GM12878 (cell line): ENCODE measurements around the gene ZNF280C. TPM values are rescaled to one million over a fixed set of nuclear protein-coding genes. Genes with fewer than 3 reads are reported as not detected.
A peak's percentile ranks its signal among the peaks of the same experiment; 100 is the strongest.

Experiments
- ATAC-seq: fragments of 200-7000 bp; cut with Tn5 transposase; 3 replicates; pipeline ENCODE4 v1.9.1; 2020; ENCODE audit warnings: mild to moderate bottlenecking, moderate library complexity
- BruUV-seq: library from RNA; stranded (reverse); fragments of 400-500 nt; replicated peaks from 2 replicates; lab custom pipeline; 2021; lab: Mats Ljungman, UMichigan
- CTCF ChIA-PET: fragments of 300-600 bp; sonication (Branson Sonifier 250); formaldehyde crosslinking; extraction: SDS; loops from one replicate; lab custom pipeline; 2021; ENCODE audit warnings: inconsistent platforms; lab: Yijun Ruan, JAX
- POLR2A ChIA-PET: fragments of 350-600 bp; formaldehyde crosslinking; extraction: SDS; loops from one replicate; lab custom pipeline; 2021; ENCODE audit warnings: inconsistent platforms; lab: Charles Lee
- RAD21 ChIA-PET: fragments of 300-600 bp; sonication (Branson Sonifier 250); formaldehyde crosslinking; loops from one replicate; lab custom pipeline; 2023; ENCODE audit warnings: antibody characterized with exemption; ENCODE audit not compliant: unreplicated experiment; lab: Charles Lee
- SMC1A ChIA-PET: fragments of 300-600 bp; sonication (Branson Sonifier 250); formaldehyde crosslinking; loops from one replicate; lab custom pipeline; 2023; ENCODE audit not compliant: unreplicated experiment, uncharacterized antibody; lab: Charles Lee
- DNase-seq: peaks from one replicate; pipeline ENCODE4 v3.0.0-alpha.2; 2011; ENCODE audit warnings: low read depth, low spot score
- FAIRE-seq: peaks from 3 replicates; lab custom pipeline; 2011; peaks lifted over from hg19 to GRCh38; lab: Jason Lieb, UNC
- H2AFZ ChIP-seq: 2 replicates; pipeline ENCODE4 v1.6.0; 2011; ENCODE audit warnings: low read depth, low read length, control low read depth; ENCODE audit not compliant: control insufficient read depth
- H3K27ac ChIP-seq: 2 replicates; pipeline ENCODE4 v1.5.1; 2011; ENCODE audit warnings: control low read depth; ENCODE audit not compliant: control insufficient read depth, insufficient read depth
- H3K27me3 ChIP-seq, 2 experiments: replicated peaks in 1 of 2; 2 replicates each; pipeline versions ENCODE4 v1.6.0 to v1.6.1; 2011; ENCODE audit warnings: low read length in 1 of 2; ENCODE audit not compliant: control insufficient read depth in 2 of 2, insufficient read depth in 2 of 2
- H3K36me3 ChIP-seq, 2 experiments: 2 replicates each; pipeline ENCODE4 v1.5.1; 2011; ENCODE audit warnings: low read length in 1 of 2; ENCODE audit not compliant: control insufficient read depth in 2 of 2, insufficient read depth in 2 of 2
- H3K4me1 ChIP-seq: 2 replicates; pipeline ENCODE4 v1.6.1; 2011; ENCODE audit warnings: mild to moderate bottlenecking, low read length, moderate library complexity, mixed read lengths; ENCODE audit not compliant: control insufficient read depth, insufficient read depth
- H3K4me2 ChIP-seq: 2 replicates; pipeline ENCODE4 v1.6.0; 2011; ENCODE audit warnings: control low read depth; ENCODE audit not compliant: control insufficient read depth, insufficient read depth
- H3K4me3 ChIP-seq: fragments of 200-600 bp; sonication (generic); 2 replicates; pipeline ENCODE4 v1.5.1; 2016
- H3K79me2 ChIP-seq: 2 replicates; pipeline ENCODE4 v1.6.0; 2011; ENCODE audit warnings: low read length; ENCODE audit not compliant: control insufficient read depth, insufficient read depth
- H3K9ac ChIP-seq: 2 replicates; pipeline ENCODE4 v1.8.0; 2011; ENCODE audit warnings: low read length, control low read depth, mixed read lengths; ENCODE audit not compliant: control insufficient read depth, insufficient read depth
- H3K9me3 ChIP-seq: replicated peaks from 3 replicates; pipeline ENCODE4 v1.5.1; 2011; ENCODE audit warnings: mild to moderate bottlenecking, low read length; ENCODE audit not compliant: control insufficient read depth, insufficient read depth
- H4K20me1 ChIP-seq: 2 replicates; pipeline ENCODE4 v1.6.0; 2011; ENCODE audit not compliant: control insufficient read depth, insufficient read depth
- GATAD2B ChIP-seq: fragments of 450-650 bp; conservative IDR thresholded peaks from 2 replicates; pipeline ENCODE4 v1.6.1; 2017; ENCODE audit warnings: low read depth, mild to moderate bottlenecking, moderate library complexity
- IKZF2 ChIP-seq, 2 experiments: fragments of 450-650 bp; IDR thresholded peaks; 2 replicates each; pipeline ENCODE4 v1.6.1; 2017; ENCODE audit warnings: mild to moderate bottlenecking in 2 of 2, moderate library complexity in 2 of 2
- JUND ChIP-seq: IDR thresholded peaks from 2 replicates; pipeline ENCODE4 v1.6.1; 2012; ENCODE audit warnings: low read depth, mild to moderate bottlenecking, low read length, improper control_type of control experiment, moderate library complexity
- NFYA ChIP-seq: IDR thresholded peaks from 2 replicates; pipeline ENCODE4 v1.6.1; 2011; ENCODE audit warnings: low read depth, mild to moderate bottlenecking, low read length, improper control_type of control experiment, borderline replicate concordance
- NR2C2 ChIP-seq: IDR thresholded peaks from 2 replicates; pipeline ENCODE4 v1.6.1; 2011; ENCODE audit warnings: borderline replicate concordance, low read depth; ENCODE audit not compliant: control insufficient read depth, insufficient read length
- POLR2AphosphoS2 ChIP-seq: IDR thresholded peaks from 2 replicates; pipeline ENCODE4 v1.6.1; 2011; ENCODE audit warnings: low read depth, mild to moderate bottlenecking, low read length, improper control_type of control experiment, moderate library complexity
- POLR2AphosphoS5 ChIP-seq: IDR thresholded peaks from 2 replicates; pipeline ENCODE4 v1.6.1; 2011; ENCODE audit warnings: mild to moderate bottlenecking, low read length, inconsistent platforms
- RUNX3 ChIP-seq: IDR thresholded peaks from 2 replicates; pipeline ENCODE4 v1.6.1; 2012; ENCODE audit warnings: low read length, inconsistent platforms
- SIX5 ChIP-seq: IDR thresholded peaks from 2 replicates; pipeline ENCODE4 v1.6.1; 2011; ENCODE audit warnings: mild to moderate bottlenecking, low read depth, low read length, moderate library complexity; ENCODE audit not compliant: severe bottlenecking
- SREBF2 ChIP-seq: IDR thresholded peaks from 2 replicates; pipeline ENCODE4 v1.6.1; 2012; ENCODE audit warnings: mild to moderate bottlenecking, low read length
- TCF7 ChIP-seq: IDR thresholded peaks from 2 replicates; pipeline ENCODE4 v1.6.1; 2014; ENCODE audit warnings: antibody characterized with exemption, borderline replicate concordance
- WRNIP1 ChIP-seq: IDR thresholded peaks from 2 replicates; pipeline ENCODE4 v1.6.1; 2011; ENCODE audit warnings: low read depth, low read length, improper control_type of control experiment, borderline replicate concordance
- WGBS: methylation state at CpG from one replicate; pipeline ENCODE4 v1.1.6; 2016; ENCODE audit warnings: low lambda C conversion rate; ENCODE audit not compliant: insufficient replicate concordance, insufficient coverage; ENCODE audit errors: missing lambda C conversion rate; 5-methylcytosine and 5-hydroxymethylcytosine counted together
- in situ Hi-C: fragments of 300-500 bp; cut with MboI; formaldehyde crosslinking; loops from 9 replicates; pipeline ENCODE4 v1.14.3; 2018; ENCODE audit warnings: mixed read lengths
- intact Hi-C: fragments of 100-400 bp; cut with micrococcal nuclease; formaldehyde crosslinking; loops from one replicate; pipeline ENCODE4 v1.14.2; 2022; ENCODE audit not compliant: unreplicated experiment
- polyA plus RNA-seq, 11 experiments: library from polyadenylated mRNA; depleted of rRNA in 4 of 11; unstranded in 6 of 11; stranded (reverse) in 5 of 11; fragments of >200 nt; fragmentation: Nextera tagmentation in 4 of 11; fragmentation: Illumina TruSeq in 1 of 11; extraction: Ambion mirVana in 4 of 11; extraction: Trizol in 1 of 11; gene quantifications; 1 replicate in 1 of 11; 2 replicates in 10 of 11; pipeline versions ENCODE4 v1.2.1 to v1.2.3, GENCODE V29; 2011 to 2016; ENCODE audit warnings: inconsistent platforms in 2 of 11, missing spikeins in 2 of 11, low read depth in 1 of 11
- total RNA-seq, 4 experiments: library from RNA; depleted of rRNA in 3 of 4; stranded (reverse); fragments of >200 nt in 3 of 4; fragmentation: Illumina TruSeq in 1 of 4; extraction: Trizol in 1 of 4; gene quantifications; 2 replicates each; pipeline versions ENCODE4 v1.2.1 to v1.2.3, GENCODE V29; 2013 to 2021
- TF ChIP-seq, protein P1 (sequence below): fragments of 450-650 bp; IDR thresholded peaks from 2 replicates; pipeline ENCODE4 v1.6.1; 2016; ENCODE audit warnings: mild to moderate bottlenecking
- TF ChIP-seq, protein P2 (sequence below): IDR thresholded peaks from 2 replicates; pipeline ENCODE4 v1.6.1; 2011; ENCODE audit warnings: mild to moderate bottlenecking, low read depth, low read length, moderate library complexity; ENCODE audit not compliant: insufficient replicate concordance
- TF ChIP-seq, protein P3 (sequence below): fragments of 150-350 bp; IDR thresholded peaks from 2 replicates; pipeline ENCODE4 v1.6.1; 2014; ENCODE audit warnings: mild to moderate bottlenecking, low read depth, low read length

Gene ZNF280C
- total and polyA plus RNA-seq, 10 of the 15 experiments (the other 5 are each of a cell fraction or from before 2014, with no cell fraction given), result 0.82 to 8.8 (median 5.7) TPM

DNA sequence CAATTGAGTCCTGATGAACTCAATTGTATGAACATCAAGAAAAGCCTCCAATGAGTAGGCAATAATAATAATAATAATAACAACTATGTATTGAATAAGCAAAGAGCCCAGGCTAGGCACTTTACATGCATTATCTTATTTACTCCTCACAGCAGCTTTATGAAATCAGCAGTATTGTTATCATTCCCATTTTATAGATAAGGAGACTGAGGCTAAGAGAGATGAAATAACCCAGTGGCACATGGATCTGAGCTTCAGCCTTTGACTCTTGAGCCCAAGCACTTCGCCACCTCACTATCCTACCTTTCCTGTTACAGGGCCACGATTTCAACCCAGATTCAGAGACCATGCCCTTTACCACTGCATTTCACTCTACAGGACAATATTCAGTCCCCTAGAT, 93.8 kb downstream of the ZNF280C start:
- no peak overlapping the region for H3K4me3 ChIP-seq
- TF ChIP-seq, protein P1, sequence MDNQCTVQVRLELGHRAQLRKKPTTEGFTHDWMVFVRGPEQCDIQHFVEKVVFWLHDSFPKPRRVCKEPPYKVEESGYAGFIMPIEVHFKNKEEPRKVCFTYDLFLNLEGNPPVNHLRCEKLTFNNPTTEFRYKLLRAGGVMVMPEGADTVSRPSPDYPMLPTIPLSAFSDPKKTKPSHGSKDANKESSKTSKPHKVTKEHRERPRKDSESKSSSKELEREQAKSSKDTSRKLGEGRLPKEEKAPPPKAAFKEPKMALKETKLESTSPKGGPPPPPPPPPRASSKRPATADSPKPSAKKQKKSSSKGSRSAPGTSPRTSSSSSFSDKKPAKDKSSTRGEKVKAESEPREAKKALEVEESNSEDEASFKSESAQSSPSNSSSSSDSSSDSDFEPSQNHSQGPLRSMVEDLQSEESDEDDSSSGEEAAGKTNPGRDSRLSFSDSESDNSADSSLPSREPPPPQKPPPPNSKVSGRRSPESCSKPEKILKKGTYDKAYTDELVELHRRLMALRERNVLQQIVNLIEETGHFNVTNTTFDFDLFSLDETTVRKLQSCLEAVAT, result no peak
- no peak for TF ChIP-seq TCF7
- TF ChIP-seq NR2C2, result no peak
- no peak for TF ChIP-seq RUNX3
- TF ChIP-seq, protein P2, sequence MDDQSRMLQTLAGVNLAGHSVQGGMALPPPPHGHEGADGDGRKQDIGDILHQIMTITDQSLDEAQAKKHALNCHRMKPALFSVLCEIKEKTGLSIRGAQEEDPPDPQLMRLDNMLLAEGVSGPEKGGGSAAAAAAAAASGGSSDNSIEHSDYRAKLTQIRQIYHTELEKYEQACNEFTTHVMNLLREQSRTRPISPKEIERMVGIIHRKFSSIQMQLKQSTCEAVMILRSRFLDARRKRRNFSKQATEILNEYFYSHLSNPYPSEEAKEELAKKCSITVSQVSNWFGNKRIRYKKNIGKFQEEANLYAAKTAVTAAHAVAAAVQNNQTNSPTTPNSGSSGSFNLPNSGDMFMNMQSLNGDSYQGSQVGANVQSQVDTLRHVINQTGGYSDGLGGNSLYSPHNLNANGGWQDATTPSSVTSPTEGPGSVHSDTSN, result no peak
- no peak for TF ChIP-seq SREBF2
- no peak for TF ChIP-seq SIX5
- no peak for TF ChIP-seq JUND
- TF ChIP-seq, protein P3, sequence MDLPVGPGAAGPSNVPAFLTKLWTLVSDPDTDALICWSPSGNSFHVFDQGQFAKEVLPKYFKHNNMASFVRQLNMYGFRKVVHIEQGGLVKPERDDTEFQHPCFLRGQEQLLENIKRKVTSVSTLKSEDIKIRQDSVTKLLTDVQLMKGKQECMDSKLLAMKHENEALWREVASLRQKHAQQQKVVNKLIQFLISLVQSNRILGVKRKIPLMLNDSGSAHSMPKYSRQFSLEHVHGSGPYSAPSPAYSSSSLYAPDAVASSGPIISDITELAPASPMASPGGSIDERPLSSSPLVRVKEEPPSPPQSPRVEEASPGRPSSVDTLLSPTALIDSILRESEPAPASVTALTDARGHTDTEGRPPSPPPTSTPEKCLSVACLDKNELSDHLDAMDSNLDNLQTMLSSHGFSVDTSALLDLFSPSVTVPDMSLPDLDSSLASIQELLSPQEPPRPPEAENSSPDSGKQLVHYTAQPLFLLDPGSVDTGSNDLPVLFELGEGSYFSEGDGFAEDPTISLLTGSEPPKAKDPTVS, result no peak
- no peak for TF ChIP-seq IKZF2 (IDR thresholded peaks at IDR 0.05)
- no peak for TF ChIP-seq POLR2AphosphoS2
- TF ChIP-seq WRNIP1, result no peak
- no peak for TF ChIP-seq NFYA
- TF ChIP-seq GATAD2B, result no peak
- TF ChIP-seq POLR2AphosphoS5, result no peak
- H3K36me3 ChIP-seq, result no peaks in the 10 kb centered on the region
- no peaks in the 10 kb centered on the region for H3K9me3 ChIP-seq
- no peak overlapping the region for H3K9ac ChIP-seq
- BruUV-seq, result no TSS peak
- H3K27ac ChIP-seq, result peak overlapping the region; percentile 15; the same call in 1 of the 2 replicates
- POLR2A ChIA-PET, result interaction anchor here (2.0 kb wide), 2 partner anchors 11 to 90 kb away, joined by 8 to 18 read pairs; no protein-coding TSS in a partner anchor
- H3K27me3 ChIP-seq, result no peaks in the 10 kb centered on the region
- H2AFZ ChIP-seq, result no peak overlapping the region
- H4K20me1 ChIP-seq, result no peaks in the 10 kb centered on the region
- DNase-seq (no peak), ATAC-seq (no peak), FAIRE-seq (no peak)
- H3K4me1 ChIP-seq, result peaks cover 17% of the 10 kb centered on the region
- intact Hi-C loops, result loop anchor here (5.0 to 10.0 kb wide), 4 partner anchors 53 to 400 kb away; partner anchors contain the start of gene SASH3
- CTCF ChIA-PET, result interaction anchor here (2.1 to 5.7 kb wide), 2 partner anchors 11 to 94 kb away, joined by 8 to 30 read pairs; no protein-coding TSS in a partner anchor
- H3K79me2 ChIP-seq, result peaks cover 56% of the 10 kb centered on the region
- peak overlapping the region; percentile 35; the same call in 1 of the 2 replicates for H3K4me2 ChIP-seq
- WGBS, result 30% methylated on average over 2 of the region's 2 CpGs
- RAD21 ChIA-PET, result interaction anchor here (1.7 to 3.1 kb wide), 5 partner anchors 14 to 88 kb away, joined by 4 to 12 read pairs (median 6); no protein-coding TSS in a partner anchor
- in situ Hi-C loops, result loop anchor here (10.0 to 25.0 kb wide), 2 partner anchors 90 to 563 kb away; no protein-coding TSS in a partner anchor
- SMC1A ChIA-PET, result interaction anchor here (1.1 to 2.4 kb wide), 4 partner anchors 18 to 88 kb away, joined by 3 to 11 read pairs (median 6); no protein-coding TSS in a partner anchor
